Glutamatergic neuron (in vitro differentiated cells): ENCODE measurements around the gene RBBP8NL. TPM values are rescaled to one million over a fixed set of nuclear protein-coding genes. Genes with fewer than 3 reads are reported as not detected.

Experiments
- DNase-seq: peaks from one replicate; pipeline ENCODE4 v3.0.0; 2022
- H3K27ac Mint-ChIP-seq: one replicate; pipeline ENCODE4 v1.8.0; 2020; ENCODE audit warnings: mild to moderate bottlenecking, mixed read lengths, inconsistent platforms; ENCODE audit not compliant: unreplicated experiment
- H3K27me3 Mint-ChIP-seq: one replicate; pipeline ENCODE4 v1.8.0; 2020; ENCODE audit warnings: mild to moderate bottlenecking, moderate library complexity, mixed read lengths, inconsistent platforms; ENCODE audit not compliant: unreplicated experiment
- H3K36me3 Mint-ChIP-seq: one replicate; pipeline ENCODE4 v1.8.0; 2020; ENCODE audit warnings: mild to moderate bottlenecking, mixed read lengths, inconsistent platforms; ENCODE audit not compliant: unreplicated experiment
- H3K4me1 Mint-ChIP-seq: one replicate; pipeline ENCODE4 v1.8.0; 2020; ENCODE audit warnings: mild to moderate bottlenecking, low read depth, mixed read lengths, inconsistent platforms; ENCODE audit not compliant: unreplicated experiment
- H3K4me3 Mint-ChIP-seq: one replicate; pipeline ENCODE4 v1.8.0; 2020; ENCODE audit warnings: mild to moderate bottlenecking, mixed read lengths, inconsistent platforms; ENCODE audit not compliant: unreplicated experiment
- H3K9me3 Mint-ChIP-seq: one replicate; pipeline ENCODE4 v1.8.0; 2020; ENCODE audit warnings: mild to moderate bottlenecking, moderate library complexity, mixed read lengths, inconsistent platforms; ENCODE audit not compliant: unreplicated experiment
- CTCF ChIP-seq: fragments of 200-600 bp; sonication (generic); IDR thresholded peaks from one replicate; pipeline ENCODE4 v1.5.0; 2021; ENCODE audit not compliant: partially characterized antibody, unreplicated experiment
- total RNA-seq: library from RNA; stranded (reverse); fragmentation: NEBNext Ultra II Directional; extraction: Animal tissue kit (Norgen Biotek cat#: 25700); gene quantifications from one replicate; pipeline ENCODE4 v1.2.1, GENCODE V29; 2021; ENCODE audit not compliant: unreplicated experiment

Gene RBBP8NL
- total RNA-seq, 1 donor from 2014 or later: not detected

GRCh38 chr20:62424249-62425107, 2.9 kb downstream of the RBBP8NL start:
- no peaks in the 10 kb centered on the region for H3K36me3 Mint-ChIP-seq
- no peak for DNase-seq
- peaks cover 7% of the 10 kb centered on the region for H3K9me3 Mint-ChIP-seq
- H3K4me3 Mint-ChIP-seq: no peak overlapping the region
- H3K27me3 Mint-ChIP-seq: peaks cover 4% of the 10 kb centered on the region
- H3K27ac Mint-ChIP-seq: no peak overlapping the region
- peaks cover 3% of the 10 kb centered on the region for H3K4me1 Mint-ChIP-seq
- TF ChIP-seq CTCF: no peak

GRCh38 chr20:62423326-62423706, 4.0 kb downstream of the RBBP8NL start:
- H3K4me1 Mint-ChIP-seq: no peaks in the 10 kb centered on the region

GRCh38 chr20:62422636-62423325, 4.6 kb downstream of the RBBP8NL start:
- H3K4me3 Mint-ChIP-seq: no peak overlapping the region
- no peak for TF ChIP-seq CTCF
- H3K9me3 Mint-ChIP-seq: peaks cover 6% of the 10 kb centered on the region
- DNase-seq: no peak
- H3K4me1 Mint-ChIP-seq: no peaks in the 10 kb centered on the region
- H3K27me3 Mint-ChIP-seq: peaks cover 4% of the 10 kb centered on the region
- no peak overlapping the region for H3K27ac Mint-ChIP-seq
- H3K36me3 Mint-ChIP-seq: no peaks in the 10 kb centered on the region

More at GRCh38 chr20:62423326-62423706, 4.0 kb downstream of the RBBP8NL start:
- Mint-ChIP-seq H3K9me3 (peaks cover 6% of the 10 kb centered on the region), H3K36me3 (no peaks in the 10 kb centered on the region), H3K4me3 (no peak overlapping the region), H3K27ac (no peak overlapping the region), H3K27me3 (peaks cover 4% of the 10 kb centered on the region)
- TF ChIP-seq CTCF: no peak
- DNase-seq: no peak

GRCh38 chr20:62421716-62421990, 5.7 kb downstream of the RBBP8NL start:
- H3K27me3 Mint-ChIP-seq: peaks cover 4% of the 10 kb centered on the region
- H3K4me1 Mint-ChIP-seq: no peaks in the 10 kb centered on the region
- H3K27ac Mint-ChIP-seq: no peak overlapping the region
- H3K36me3 Mint-ChIP-seq: no peaks in the 10 kb centered on the region
- TF ChIP-seq CTCF: no peak
- no peak overlapping the region for H3K4me3 Mint-ChIP-seq
- H3K9me3 Mint-ChIP-seq: peaks cover 6% of the 10 kb centered on the region
- no peak for DNase-seq
